ENCODE measurements around the gene TNFRSF19.

TNFRSF19 gene

GRCh38 chr13:23634897-23635296, 64.7 kb downstream of the TNFRSF19 start:
- Histone ChIP-seq H3K36me3 (ENCODE audit: insufficient read depth, insufficient read length, low read length) (no peaks in the 10 kb centered on the region), H3K9me3 (ENCODE audit: insufficient read depth, low read length) (no peaks in the 10 kb centered on the region), H3K27me3 (ENCODE audit: insufficient read depth, insufficient read length) (no peaks in the 10 kb centered on the region), H3K9ac (ENCODE audit: insufficient read length, low read depth) (no peak overlapping the region), H3K4me3 (ENCODE audit: insufficient read length, low read depth) (no peak overlapping the region), H3K4me1 (ENCODE audit: insufficient read depth, insufficient read length) (peaks cover 2% of the 10 kb centered on the region)
- TF ChIP-seq SUZ12 (IDR thresholded peaks at IDR 0.05; ENCODE audit: extremely low read depth, insufficient read depth, insufficient read length) (no peak), YY1 (IDR thresholded peaks at IDR 0.05; ENCODE audit: insufficient read depth, insufficient read length) (no peak), ZNF274 (IDR thresholded peaks at IDR 0.05; ENCODE audit: low read depth, low read length) (no peak)
- DNase-seq (ENCODE audit: low read depth, low spot score): no peak

GRCh38 chr13:23636360-23636759, 66.1 kb downstream of the TNFRSF19 start:
- Histone ChIP-seq H3K4me1 (ENCODE audit: insufficient read depth, insufficient read length) (no peaks in the 10 kb centered on the region), H3K27me3 (ENCODE audit: insufficient read depth, insufficient read length) (no peaks in the 10 kb centered on the region), H3K9ac (ENCODE audit: insufficient read length, low read depth) (no peak overlapping the region), H3K9me3 (ENCODE audit: insufficient read depth, low read length) (no peaks in the 10 kb centered on the region), H3K4me3 (ENCODE audit: insufficient read length, low read depth) (no peak overlapping the region), H3K36me3 (ENCODE audit: insufficient read depth, insufficient read length, low read length) (no peaks in the 10 kb centered on the region)
- TF ChIP-seq ZNF274 (IDR thresholded peaks at IDR 0.05; ENCODE audit: low read depth, low read length) (no peak), SUZ12 (IDR thresholded peaks at IDR 0.05; ENCODE audit: extremely low read depth, insufficient read depth, insufficient read length) (no peak), YY1 (IDR thresholded peaks at IDR 0.05; ENCODE audit: insufficient read depth, insufficient read length) (no peak)
- no peak for DNase-seq (ENCODE audit: low read depth, low spot score)

- Histone ChIP-seq H3K9ac (ENCODE audit: insufficient read length, low read depth) (no peak overlapping the region), H3K36me3 (ENCODE audit: insufficient read depth, insufficient read length, low read length) (no peaks in the 10 kb centered on the region), H3K9me3 (ENCODE audit: insufficient read depth, low read length) (no peaks in the 10 kb centered on the region), H3K4me3 (ENCODE audit: insufficient read length, low read depth) (no peak overlapping the region), H3K27me3 (ENCODE audit: insufficient read depth, insufficient read length) (no peaks in the 10 kb centered on the region), H3K4me1 (ENCODE audit: insufficient read depth, insufficient read length) (no peaks in the 10 kb centered on the region)
- no peak for TF ChIP-seq YY1 (IDR thresholded peaks at IDR 0.05; ENCODE audit: insufficient read depth, insufficient read length)
- no peak for TF ChIP-seq ZNF274 (IDR thresholded peaks at IDR 0.05; ENCODE audit: low read depth, low read length)
- no peak for TF ChIP-seq SUZ12 (IDR thresholded peaks at IDR 0.05; ENCODE audit: extremely low read depth, insufficient read depth, insufficient read length)
- DNase-seq (ENCODE audit: low read depth, low spot score): no peak
Measured at GRCh38 chr13:23637829-23638228, 67.6 kb downstream of the TNFRSF19 start.

- H3K9ac ChIP-seq (ENCODE audit: insufficient read length, low read depth): no peak overlapping the region
Measured at GRCh38 chr13:23639674-23640073, 69.5 kb downstream of the TNFRSF19 start.

GRCh38 chr13:23642110-23642509, 71.9 kb downstream of the TNFRSF19 start:
- H3K4me1 ChIP-seq (ENCODE audit: insufficient read depth, insufficient read length): no peaks in the 10 kb centered on the region
- DNase-seq (ENCODE audit: low read depth, low spot score): no peak
- TF ChIP-seq SUZ12 (IDR thresholded peaks at IDR 0.05; ENCODE audit: extremely low read depth, insufficient read depth, insufficient read length) (no peak), ZNF274 (IDR thresholded peaks at IDR 0.05; ENCODE audit: low read depth, low read length) (no peak), YY1 (IDR thresholded peaks at IDR 0.05; ENCODE audit: insufficient read depth, insufficient read length) (no peak)

More at GRCh38 chr13:23639674-23640073, 69.5 kb downstream of the TNFRSF19 start:
- Histone ChIP-seq H3K4me1 (ENCODE audit: insufficient read depth, insufficient read length) (no peaks in the 10 kb centered on the region), H3K4me3 (ENCODE audit: insufficient read length, low read depth) (no peak overlapping the region), H3K36me3 (ENCODE audit: insufficient read depth, insufficient read length, low read length) (no peaks in the 10 kb centered on the region), H3K9me3 (ENCODE audit: insufficient read depth, low read length) (no peaks in the 10 kb centered on the region), H3K27me3 (ENCODE audit: insufficient read depth, insufficient read length) (no peaks in the 10 kb centered on the region)
- TF ChIP-seq ZNF274 (IDR thresholded peaks at IDR 0.05; ENCODE audit: low read depth, low read length) (no peak), YY1 (IDR thresholded peaks at IDR 0.05; ENCODE audit: insufficient read depth, insufficient read length) (no peak), SUZ12 (IDR thresholded peaks at IDR 0.05; ENCODE audit: extremely low read depth, insufficient read depth, insufficient read length) (no peak)
- no peak for DNase-seq (ENCODE audit: low read depth, low spot score)

GRCh38 chr13:23643338-23644125, 73.3 kb downstream of the TNFRSF19 start:
- TF ChIP-seq ZNF274 (IDR thresholded peaks at IDR 0.05; ENCODE audit: low read depth, low read length) (no peak), YY1 (IDR thresholded peaks at IDR 0.05; ENCODE audit: insufficient read depth, insufficient read length) (no peak), SUZ12 (IDR thresholded peaks at IDR 0.05; ENCODE audit: extremely low read depth, insufficient read depth, insufficient read length) (no peak)
- no peak for DNase-seq (ENCODE audit: low read depth, low spot score)
- no peak overlapping the region for H3K4me3 ChIP-seq (ENCODE audit: insufficient read length, low read depth)
- H3K36me3 ChIP-seq (ENCODE audit: insufficient read depth, insufficient read length, low read length): no peaks in the 10 kb centered on the region
- no peak overlapping the region for H3K9ac ChIP-seq (ENCODE audit: insufficient read length, low read depth)
- H3K4me1 ChIP-seq (ENCODE audit: insufficient read depth, insufficient read length): no peaks in the 10 kb centered on the region
- H3K27me3 ChIP-seq (ENCODE audit: insufficient read depth, insufficient read length): no peaks in the 10 kb centered on the region
- H3K9me3 ChIP-seq (ENCODE audit: insufficient read depth, low read length): no peaks in the 10 kb centered on the region

More at GRCh38 chr13:23642110-23642509, 71.9 kb downstream of the TNFRSF19 start:
- no peaks in the 10 kb centered on the region for H3K9me3 ChIP-seq (ENCODE audit: insufficient read depth, low read length)
- no peaks in the 10 kb centered on the region for H3K27me3 ChIP-seq (ENCODE audit: insufficient read depth, insufficient read length)
- H3K36me3 ChIP-seq (ENCODE audit: insufficient read depth, insufficient read length, low read length): no peaks in the 10 kb centered on the region
- no peak overlapping the region for H3K9ac ChIP-seq (ENCODE audit: insufficient read length, low read depth)
- no peak overlapping the region for H3K4me3 ChIP-seq (ENCODE audit: insufficient read length, low read depth)

- Histone ChIP-seq H3K27me3 (ENCODE audit: insufficient read depth, insufficient read length) (no peaks in the 10 kb centered on the region), H3K4me1 (ENCODE audit: insufficient read depth, insufficient read length) (no peaks in the 10 kb centered on the region), H3K36me3 (ENCODE audit: insufficient read depth, insufficient read length, low read length) (no peaks in the 10 kb centered on the region), H3K4me3 (ENCODE audit: insufficient read length, low read depth) (no peak overlapping the region), H3K9me3 (ENCODE audit: insufficient read depth, low read length) (no peaks in the 10 kb centered on the region), H3K9ac (ENCODE audit: insufficient read length, low read depth) (no peak overlapping the region)
- no peak for DNase-seq (ENCODE audit: low read depth, low spot score)
- no peak for TF ChIP-seq SUZ12 (IDR thresholded peaks at IDR 0.05; ENCODE audit: extremely low read depth, insufficient read depth, insufficient read length)
- no peak for TF ChIP-seq YY1 (IDR thresholded peaks at IDR 0.05; ENCODE audit: insufficient read depth, insufficient read length)
- TF ChIP-seq ZNF274 (IDR thresholded peaks at IDR 0.05; ENCODE audit: low read depth, low read length): no peak
Measured at GRCh38 chr13:23644126-23644419, 73.9 kb downstream of the TNFRSF19 start.

Measured in NT2/D1 (cell line).